Vagina (tissue), 2 donors: ENCODE data around the gene CD46.

Source experiments
- CTCF ChIP-seq, 3 experiments: fragments of 450-650 bp in 2 of 3; fragments of 200-600 bp in 1 of 3; sonication (generic) in 1 of 3; IDR thresholded peaks; one replicate each; pipeline ENCODE4 v1.5.1; 2017 to 2019; ENCODE audit warnings: antibody characterized with exemption in 3 of 3, mild to moderate bottlenecking in 2 of 3, moderate library complexity in 2 of 3
- POLR2A ChIP-seq, 2 donors: fragments of 450-650 bp; IDR thresholded peaks; one replicate each; pipeline ENCODE4 v1.6.1; 2017; ENCODE audit warnings: antibody characterized with exemption in 2 of 2, mild to moderate bottlenecking in 2 of 2, moderate library complexity in 2 of 2

GRCh38 chr1:207793327-207793726 lies 41.5 kb downstream of the CD46 start:
- TF ChIP-seq CTCF (IDR thresholded peaks at IDR 0.05): no peak
- no peak for TF ChIP-seq POLR2A (IDR thresholded peaks at IDR 0.05)
